Pancreas (tissue), 10 donors: Measurements from ENCODE around the gene RNF14. TPM values are rescaled to one million over a fixed set of nuclear protein-coding genes. Genes with fewer than 3 reads are reported as not detected.
A peak's percentile ranks its signal among the peaks of the same experiment; 100 is the strongest.

Experiments used
- ATAC-seq, 4 donors: fragments of 200-7000 bp; cut with Tn5 transposase; one replicate each; pipeline versions ENCODE4 v1.8.0 to v1.9.1; 2020; ENCODE audit warnings: mild to moderate bottlenecking in 4 of 4, moderate library complexity in 4 of 4
- DNase-seq, 6 donors: peaks; one replicate each; pipeline ENCODE4 v3.0.0-alpha.2; 2020
- FAIRE-seq: peaks from 2 replicates; lab custom pipeline; 2012; peaks lifted over from hg19 to GRCh38; lab: Jason Lieb, UNC
- H3K27ac ChIP-seq, 4 donors: fragments of 200-600 bp; sonication (generic); 1 replicate in 3 of 4; 2 replicates in 1 of 4; pipeline versions ENCODE4 v1.5.0 to v1.8.0; 2020
- H3K27me3 ChIP-seq, 4 donors: fragments of 200-600 bp; one replicate each; pipeline ENCODE4 v1.8.0; 2021
- H3K36me3 ChIP-seq, 3 donors: fragments of 200-600 bp; sonication (generic) in 1 of 3; one replicate each; pipeline versions ENCODE4 v1.5.0 to v1.8.0; 2020 to 2021
- H3K4me1 ChIP-seq, 3 donors: fragments of 200-600 bp; one replicate each; pipeline ENCODE4 v1.8.0; 2021
- H3K4me3 ChIP-seq, 4 donors: fragments of 200-600 bp; sonication (generic) in 2 of 4; one replicate each; pipeline versions ENCODE4 v1.5.0 to v1.8.0; 2020 to 2021
- H3K9me3 ChIP-seq, 4 donors: fragments of 200-600 bp; one replicate each; pipeline ENCODE4 v1.8.0; 2021
- WGBS, 2 donors: extraction: QIAGEN DNeasy Blood & Tissue Kit; methylation state at CpG; one replicate each; pipeline ENCODE4 v1.1.7; 2013; 5-methylcytosine and 5-hydroxymethylcytosine counted together
- intact Hi-C, 3 donors: fragments of 100-400 bp; cut with DNase I; formaldehyde crosslinking; loops; one replicate each; pipeline versions ENCODE4 v1.11.1 to v1.14.2; 2022
- polyA plus RNA-seq, 2 donors: library from polyadenylated mRNA; stranded (reverse); fragments of 200-250 nt; gene quantifications; one replicate each; pipeline ENCODE4 v1.2.3, GENCODE V29; 2013
- total RNA-seq, 6 donors: library from RNA; stranded (reverse); fragmentation: NEBNext Ultra II Directional in 4 of 6; extraction: Animal tissue kit (Norgen Biotek cat#: 25700) in 4 of 6; gene quantifications; one replicate each; pipeline versions ENCODE4 v1.2.1 to v1.2.4, GENCODE V29; 2021 to 2023
- TF ChIP-seq, protein P1 (sequence below), 4 donors: fragments of 200-600 bp; sonication (generic) in 3 of 4; IDR thresholded peaks; one replicate each; pipeline versions ENCODE4 v1.5.0 to v1.8.0; 2021; ENCODE audit warnings: antibody characterized with exemption in 4 of 4
- donor health status: healthy with polysubstance abuse.
- donor health status: DM: no; HTN: no; CAD: no; lungs with moderate emphysema.
- donor health status: DM: no; HTN: no; CAD: no.
- donor health status: control.
- donor health status: control.
- donor health status: Bipolar disorder and iron deficiency.
- donor health status: DM: yes; HTN: yes; CAD: no.
- donor health status: DM: no; HTN: no; CAD: no.
- donor health status: DM: no; HTN: no; CAD: no.
- donor health status: DM: yes; HTN: yes; CAD: no.

Gene RNF14
- total and polyA plus RNA-seq, 8 donors: 7.8 to 30.4 (median 19.8) TPM

DNA sequence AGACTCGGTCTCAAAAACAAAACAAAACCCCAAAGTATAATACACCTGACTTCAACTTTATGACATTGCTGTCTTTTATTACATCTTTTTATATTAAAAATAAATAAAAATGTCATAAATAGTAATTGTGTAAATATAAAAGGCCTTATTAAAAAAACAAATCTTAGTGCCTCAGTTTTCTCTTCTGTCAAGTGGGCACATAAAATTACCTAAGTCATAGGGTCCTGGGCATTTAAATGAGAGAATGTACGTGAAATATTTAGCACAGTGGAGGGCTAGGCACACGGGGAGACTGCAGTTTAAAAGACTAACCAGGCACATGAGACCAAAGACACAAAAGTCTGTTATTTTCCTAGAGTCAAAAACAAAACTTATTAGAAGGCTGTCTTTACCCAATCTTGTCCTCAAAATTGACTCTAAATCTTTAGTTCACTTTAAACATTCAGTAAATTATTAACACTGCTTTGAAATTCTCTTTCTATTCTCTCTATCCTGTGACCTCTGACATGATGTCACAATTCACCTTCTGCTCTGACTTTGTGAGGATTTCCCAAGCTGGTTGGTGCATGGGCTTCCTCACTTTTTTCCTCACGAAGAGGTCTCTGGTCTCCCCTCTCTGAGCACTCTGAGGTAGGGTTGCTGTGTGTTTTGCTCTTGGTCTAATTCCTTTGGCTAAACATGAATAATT, 2.5 kb upstream of the RNF14 start:
- H3K27ac ChIP-seq: no peak overlapping the region
- intact Hi-C loops: no loop called here
- no peak overlapping the region for H3K4me3 ChIP-seq
- TF ChIP-seq, protein P1, sequence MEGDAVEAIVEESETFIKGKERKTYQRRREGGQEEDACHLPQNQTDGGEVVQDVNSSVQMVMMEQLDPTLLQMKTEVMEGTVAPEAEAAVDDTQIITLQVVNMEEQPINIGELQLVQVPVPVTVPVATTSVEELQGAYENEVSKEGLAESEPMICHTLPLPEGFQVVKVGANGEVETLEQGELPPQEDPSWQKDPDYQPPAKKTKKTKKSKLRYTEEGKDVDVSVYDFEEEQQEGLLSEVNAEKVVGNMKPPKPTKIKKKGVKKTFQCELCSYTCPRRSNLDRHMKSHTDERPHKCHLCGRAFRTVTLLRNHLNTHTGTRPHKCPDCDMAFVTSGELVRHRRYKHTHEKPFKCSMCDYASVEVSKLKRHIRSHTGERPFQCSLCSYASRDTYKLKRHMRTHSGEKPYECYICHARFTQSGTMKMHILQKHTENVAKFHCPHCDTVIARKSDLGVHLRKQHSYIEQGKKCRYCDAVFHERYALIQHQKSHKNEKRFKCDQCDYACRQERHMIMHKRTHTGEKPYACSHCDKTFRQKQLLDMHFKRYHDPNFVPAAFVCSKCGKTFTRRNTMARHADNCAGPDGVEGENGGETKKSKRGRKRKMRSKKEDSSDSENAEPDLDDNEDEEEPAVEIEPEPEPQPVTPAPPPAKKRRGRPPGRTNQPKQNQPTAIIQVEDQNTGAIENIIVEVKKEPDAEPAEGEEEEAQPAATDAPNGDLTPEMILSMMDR (IDR thresholded peaks at IDR 0.05): no peak
- DNase-seq (no peak), ATAC-seq (no peak), FAIRE-seq (no peak)
- no peaks in the 10 kb centered on the region for H3K27me3 ChIP-seq
- WGBS, 2 donors: 62 to 69% methylated on average over 4 of the region's 4 CpGs
- H3K4me1 ChIP-seq: peaks cover 13 to 16% (median 15%) of the 10 kb centered on the region in 3 donors
- H3K36me3 ChIP-seq: peaks cover 0 to 6% (median 0%) of the 10 kb centered on the region in 3 donors
- H3K9me3 ChIP-seq: no peaks in the 10 kb centered on the region

DNA sequence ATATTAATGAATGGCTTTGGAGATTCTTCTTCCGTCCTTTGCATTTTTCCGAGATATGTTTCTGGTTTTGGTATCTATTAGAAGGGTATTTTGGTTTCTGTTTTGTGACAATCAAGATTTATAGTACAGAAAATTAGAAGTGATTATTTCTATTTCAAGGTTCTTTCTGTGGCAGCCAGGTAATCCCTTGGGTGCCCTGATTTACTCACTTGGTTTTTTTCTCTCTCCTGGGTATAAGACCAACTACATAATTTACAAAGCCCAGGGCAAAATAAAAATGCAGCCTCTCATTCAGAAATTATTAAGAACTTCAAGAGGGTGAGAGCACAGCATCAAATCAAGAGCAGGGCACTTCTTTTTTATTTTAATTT, 2.0 kb upstream of the RNF14 start:
- TF ChIP-seq, protein P1 (IDR thresholded peaks at IDR 0.05): no peak
- WGBS, 2 donors: 88 to 94% methylated on average over 2 of the region's 2 CpGs
- DNase-seq (no peak), FAIRE-seq (no peak), ATAC-seq (no peak)
- Histone ChIP-seq H3K4me1 (peaks cover 13 to 16% (median 15%) of the 10 kb centered on the region in 3 donors), H3K27ac (no peak overlapping the region), H3K36me3 (peaks cover 0 to 6% (median 0%) of the 10 kb centered on the region in 3 donors), H3K27me3 (no peaks in the 10 kb centered on the region), H3K9me3 (no peaks in the 10 kb centered on the region), H3K4me3 (no peak overlapping the region)
- intact Hi-C loops: no loop called here

DNA sequence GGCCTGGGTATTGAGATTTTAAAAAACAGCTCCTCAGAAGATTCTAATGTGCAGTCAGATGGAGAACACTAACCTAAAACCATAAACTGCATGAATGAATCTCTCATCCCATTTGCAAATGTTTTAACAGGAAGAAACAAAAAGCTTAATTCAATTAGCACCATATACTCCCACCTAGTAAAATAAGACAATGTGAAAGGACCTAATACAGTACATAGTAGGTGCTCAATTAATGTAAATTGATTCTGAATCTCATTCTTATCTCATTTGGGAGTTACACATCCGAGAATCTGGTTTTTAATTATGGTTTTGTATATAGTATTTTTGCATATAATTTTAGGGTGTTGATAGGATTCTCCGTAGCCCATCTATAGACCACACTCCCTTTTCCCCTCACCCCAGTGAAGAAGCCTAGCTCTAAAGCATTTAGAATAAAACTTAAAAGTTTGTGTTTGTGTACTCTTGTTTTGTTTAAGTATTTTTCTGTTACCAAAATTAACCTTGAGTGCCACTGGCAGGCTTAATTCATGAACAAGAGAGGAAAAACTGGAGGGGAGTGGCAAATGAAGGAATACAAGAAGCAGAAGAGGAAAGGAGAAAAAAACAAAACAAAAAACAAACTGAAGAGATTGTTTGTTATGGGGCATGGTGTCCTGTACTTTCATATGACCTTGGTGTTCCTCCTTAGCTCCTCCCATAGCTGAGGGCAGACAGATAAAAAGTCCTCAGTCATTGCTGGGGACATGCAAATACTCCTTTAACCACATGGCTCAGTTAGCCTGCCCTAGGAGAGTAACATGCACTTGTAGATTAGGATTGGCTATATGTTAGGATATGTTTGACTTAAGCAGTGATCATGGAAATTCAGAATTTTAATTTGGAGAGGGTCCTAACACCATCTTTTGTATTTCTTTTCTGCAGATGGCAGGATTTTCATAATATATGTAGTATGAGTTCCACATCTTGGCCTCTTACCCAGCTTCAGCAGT, 1.2 kb downstream of the RNF14 start:
- intact Hi-C loops: no loop called here
- no peak for FAIRE-seq
- no peak for DNase-seq

DNA sequence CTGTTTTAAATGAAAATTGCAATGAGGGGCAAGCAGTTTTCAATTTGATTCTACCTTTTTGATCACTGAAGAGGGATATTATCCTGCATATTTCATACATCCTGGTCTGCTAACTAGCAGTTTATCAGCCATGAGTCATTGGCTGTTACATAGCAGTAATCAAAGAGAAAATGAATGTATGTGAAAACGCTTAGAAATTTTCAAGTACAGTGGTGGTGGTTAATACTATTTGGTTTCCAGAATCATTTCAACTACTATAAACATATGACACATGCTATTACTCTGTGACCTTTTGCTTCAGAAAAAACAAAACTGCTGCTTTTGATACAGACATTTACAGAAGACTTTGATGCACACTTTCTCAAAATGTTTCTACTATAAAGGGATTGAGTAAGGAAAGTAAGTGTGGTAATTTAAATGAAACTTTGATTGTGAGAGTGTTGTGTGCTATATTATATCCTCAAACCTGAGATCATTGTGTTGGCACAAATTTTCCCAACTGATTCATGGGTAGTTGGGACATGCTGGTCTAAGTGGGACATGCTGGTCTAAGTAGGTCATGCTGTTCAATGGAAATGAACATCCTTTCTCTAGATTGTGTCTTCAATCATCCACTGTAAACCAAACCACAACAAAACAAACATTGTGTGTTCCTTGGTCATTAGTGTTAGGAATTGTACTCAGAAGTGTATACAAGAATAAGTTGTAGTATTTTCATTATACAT, 5.1 kb downstream of the RNF14 start:
- Histone ChIP-seq H3K4me3 (no peak overlapping the region), H3K36me3 (peaks cover 0 to 37% (median 13%) of the 10 kb centered on the region in 3 donors), H3K27me3 (no peaks in the 10 kb centered on the region), H3K9me3 (no peaks in the 10 kb centered on the region), H3K27ac (no peak overlapping the region), H3K4me1 (peaks cover 13 to 16% (median 16%) of the 10 kb centered on the region in 3 donors)
- intact Hi-C loops: no loop called here
- TF ChIP-seq, protein P1 (IDR thresholded peaks at IDR 0.05): no peak
- no peak for FAIRE-seq
- WGBS, 2 donors: 66 to 78% methylated on average over 1 of the region's 1 CpG
- ATAC-seq: no peak
- no peak for DNase-seq

More for the DNA sequence above, 1.2 kb downstream of the RNF14 start:
- peak overlapping the region; percentile 64 to 87 (median 78) for H3K4me3 ChIP-seq
- H3K4me1 ChIP-seq: peaks cover 13 to 19% (median 16%) of the 10 kb centered on the region in 3 donors
- 60 to 69% methylated on average over 2 of the region's 2 CpGs for WGBS, 2 donors
- H3K9me3 ChIP-seq: no peaks in the 10 kb centered on the region
- H3K27ac ChIP-seq: peak overlapping the region in 3 of 4 donors; percentile 92 to 95 (median 93)
- no peaks in the 10 kb centered on the region for H3K27me3 ChIP-seq
- H3K36me3 ChIP-seq: peaks cover 0 to 17% (median 6%) of the 10 kb centered on the region in 3 donors
- ATAC-seq: peak in 1 of 4 donors; percentile 15
- TF ChIP-seq, protein P1 (IDR thresholded peaks at IDR 0.05): no peak
